ENCODE data around the gene CCDC183. TPM values are rescaled to one million over a fixed set of nuclear protein-coding genes. Genes with fewer than 3 reads are reported as not detected.

CCDC183 gene
- total RNA-seq, 4 donors from 2014 or later, result 1.4 to 3.4 (median 2.0) TPM; not detected in 1

DNA sequence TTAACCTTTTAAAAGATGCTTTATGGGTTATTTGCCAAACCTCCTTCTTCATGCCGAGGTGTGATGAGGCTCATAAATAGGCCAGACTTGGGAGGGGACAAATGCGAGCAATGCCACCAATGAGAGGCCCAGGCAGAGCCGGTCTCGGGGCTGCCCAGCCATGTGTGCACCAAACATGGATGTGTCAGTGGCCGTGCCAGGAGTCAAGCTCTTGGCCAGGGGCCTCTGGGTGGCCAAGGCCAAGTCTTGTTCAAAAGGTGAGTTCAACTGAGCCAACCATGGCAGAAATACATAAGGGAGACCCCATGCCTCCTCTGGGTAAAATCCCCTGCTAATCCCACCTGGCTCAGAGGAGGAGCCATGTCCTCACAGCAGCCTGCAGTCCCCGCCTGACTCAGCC, 20.9 kb upstream of the CCDC183 start:
- H3K27me3 ChIP-seq, result no peaks in the 10 kb centered on the region
- no peak overlapping the region for H3K27ac ChIP-seq
- H3K4me3 ChIP-seq, result no peak overlapping the region
- WGBS, 2 donors (ENCODE audit: low coverage in 1 of 2), result 43 to 80% methylated on average over 1 of the region's 6 CpGs
- no peaks in the 10 kb centered on the region for H3K36me3 ChIP-seq
- no peaks in the 10 kb centered on the region for H3K4me1 ChIP-seq
- TF ChIP-seq EP300 (IDR thresholded peaks at IDR 0.05), result no peak
- no peak for TF ChIP-seq POLR2A (IDR thresholded peaks at IDR 0.05)
- TF ChIP-seq, protein P1, sequence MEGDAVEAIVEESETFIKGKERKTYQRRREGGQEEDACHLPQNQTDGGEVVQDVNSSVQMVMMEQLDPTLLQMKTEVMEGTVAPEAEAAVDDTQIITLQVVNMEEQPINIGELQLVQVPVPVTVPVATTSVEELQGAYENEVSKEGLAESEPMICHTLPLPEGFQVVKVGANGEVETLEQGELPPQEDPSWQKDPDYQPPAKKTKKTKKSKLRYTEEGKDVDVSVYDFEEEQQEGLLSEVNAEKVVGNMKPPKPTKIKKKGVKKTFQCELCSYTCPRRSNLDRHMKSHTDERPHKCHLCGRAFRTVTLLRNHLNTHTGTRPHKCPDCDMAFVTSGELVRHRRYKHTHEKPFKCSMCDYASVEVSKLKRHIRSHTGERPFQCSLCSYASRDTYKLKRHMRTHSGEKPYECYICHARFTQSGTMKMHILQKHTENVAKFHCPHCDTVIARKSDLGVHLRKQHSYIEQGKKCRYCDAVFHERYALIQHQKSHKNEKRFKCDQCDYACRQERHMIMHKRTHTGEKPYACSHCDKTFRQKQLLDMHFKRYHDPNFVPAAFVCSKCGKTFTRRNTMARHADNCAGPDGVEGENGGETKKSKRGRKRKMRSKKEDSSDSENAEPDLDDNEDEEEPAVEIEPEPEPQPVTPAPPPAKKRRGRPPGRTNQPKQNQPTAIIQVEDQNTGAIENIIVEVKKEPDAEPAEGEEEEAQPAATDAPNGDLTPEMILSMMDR (IDR thresholded peaks at IDR 0.05), result no peak
- no peak for TF ChIP-seq POLR2AphosphoS5 (IDR thresholded peaks at IDR 0.05)
- ATAC-seq, result no peak
- peaks cover 0 to 3% (median 0%) of the 10 kb centered on the region in 3 donors for H3K9me3 ChIP-seq

DNA sequence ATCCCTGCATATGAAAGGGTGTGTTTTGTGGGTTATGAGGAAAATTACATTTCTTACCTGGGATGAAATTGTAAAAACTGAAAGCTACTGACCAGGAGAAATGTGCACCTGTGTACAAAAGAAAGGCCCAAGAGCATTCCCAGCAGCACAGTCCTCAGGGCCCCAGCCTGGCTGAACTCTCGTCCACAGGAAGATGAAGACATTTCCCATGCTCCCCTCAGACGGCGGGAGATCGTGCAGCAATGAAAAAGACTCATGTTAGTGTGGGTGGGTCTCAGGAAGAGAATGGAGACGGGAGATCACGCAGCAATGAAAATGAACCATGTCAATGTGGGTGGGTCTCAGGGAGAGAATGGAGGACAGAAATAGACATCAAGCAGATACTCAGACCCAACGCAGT, 19.2 kb upstream of the CCDC183 start:
- Histone ChIP-seq H3K27ac (no peak overlapping the region), H3K4me3 (no peak overlapping the region), H3K36me3 (no peaks in the 10 kb centered on the region), H3K9me3 (peaks cover 0 to 3% (median 0%) of the 10 kb centered on the region in 3 donors), H3K27me3 (no peaks in the 10 kb centered on the region), H3K4me1 (no peaks in the 10 kb centered on the region)
- no peak for ATAC-seq
- TF ChIP-seq EP300 (IDR thresholded peaks at IDR 0.05), result no peak
- no peak for TF ChIP-seq POLR2A (IDR thresholded peaks at IDR 0.05)
- TF ChIP-seq POLR2AphosphoS5 (IDR thresholded peaks at IDR 0.05), result no peak
- TF ChIP-seq, protein P1 (IDR thresholded peaks at IDR 0.05), result no peak
- 31 to 59% methylated on average over 3 to 7 of the region's 7 CpGs for WGBS, 2 donors (ENCODE audit: low coverage in 1 of 2)

DNA sequence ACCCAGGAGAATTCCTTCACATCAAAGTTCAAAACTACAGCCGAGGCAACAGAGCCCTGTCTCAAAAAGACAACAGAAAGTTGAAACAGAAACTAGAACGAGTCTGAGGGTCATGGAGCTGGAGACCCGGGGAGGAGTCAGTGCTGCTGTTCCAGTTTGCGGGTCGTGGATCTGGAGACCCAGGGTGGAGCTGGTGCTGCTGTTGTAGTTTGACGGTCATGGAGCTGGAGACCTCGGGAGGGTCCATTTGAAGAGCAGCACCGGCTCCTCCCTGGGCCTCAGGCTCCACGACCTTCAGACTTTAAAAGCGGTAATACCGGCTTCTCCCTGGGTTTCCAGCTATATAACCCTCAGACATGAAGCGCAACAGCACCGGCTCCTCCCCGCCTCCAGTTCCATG, 18.8 kb upstream of the CCDC183 start:
- H3K27ac ChIP-seq, result no peak overlapping the region
- H3K4me1 ChIP-seq, result no peaks in the 10 kb centered on the region
- peaks cover 0 to 3% (median 0%) of the 10 kb centered on the region in 3 donors for H3K9me3 ChIP-seq
- 66 to 84% methylated on average over 10 to 14 of the region's 14 CpGs for WGBS, 2 donors (ENCODE audit: low coverage in 1 of 2)
- ATAC-seq, result no peak
- no peak overlapping the region for H3K4me3 ChIP-seq
- TF ChIP-seq, protein P1 (IDR thresholded peaks at IDR 0.05), result no peak
- no peak for TF ChIP-seq EP300 (IDR thresholded peaks at IDR 0.05)
- TF ChIP-seq POLR2A (IDR thresholded peaks at IDR 0.05), result no peak
- TF ChIP-seq POLR2AphosphoS5 (IDR thresholded peaks at IDR 0.05), result no peak
- no peaks in the 10 kb centered on the region for H3K27me3 ChIP-seq
- H3K36me3 ChIP-seq, result no peaks in the 10 kb centered on the region

DNA sequence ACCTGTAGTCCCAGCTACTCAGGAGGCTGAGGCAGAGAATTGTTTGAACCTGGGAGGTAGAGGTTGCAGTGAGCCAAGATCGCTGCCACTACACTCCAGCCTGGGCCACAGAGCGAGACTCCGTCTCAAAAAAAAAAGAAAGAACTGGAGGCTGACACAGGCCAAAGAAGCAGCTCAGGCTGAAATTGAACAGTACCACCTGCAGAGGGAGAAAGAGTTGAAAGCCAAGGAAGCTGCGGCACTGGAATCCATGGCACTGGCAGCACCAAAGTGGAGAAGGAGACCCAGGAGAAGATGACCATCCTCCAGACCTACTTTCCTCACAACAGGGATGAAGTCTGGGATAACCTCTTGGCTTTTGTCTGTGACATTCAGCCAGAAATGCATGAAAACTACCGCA, 16.3 kb upstream of the CCDC183 start:
- no peaks in the 10 kb centered on the region for H3K27me3 ChIP-seq
- no peaks in the 10 kb centered on the region for H3K36me3 ChIP-seq
- H3K9me3 ChIP-seq, result no peaks in the 10 kb centered on the region
- no peak for ATAC-seq
- TF ChIP-seq POLR2A (IDR thresholded peaks at IDR 0.05) (no peak), POLR2AphosphoS5 (IDR thresholded peaks at IDR 0.05) (no peak), EP300 (IDR thresholded peaks at IDR 0.05) (no peak)
- H3K4me3 ChIP-seq, result no peak overlapping the region
- no peak overlapping the region for H3K27ac ChIP-seq
- WGBS, 2 donors (ENCODE audit: low coverage in 1 of 2), result 50 to 79% methylated on average over 2 to 5 of the region's 5 CpGs
- no peaks in the 10 kb centered on the region for H3K4me1 ChIP-seq

DNA sequence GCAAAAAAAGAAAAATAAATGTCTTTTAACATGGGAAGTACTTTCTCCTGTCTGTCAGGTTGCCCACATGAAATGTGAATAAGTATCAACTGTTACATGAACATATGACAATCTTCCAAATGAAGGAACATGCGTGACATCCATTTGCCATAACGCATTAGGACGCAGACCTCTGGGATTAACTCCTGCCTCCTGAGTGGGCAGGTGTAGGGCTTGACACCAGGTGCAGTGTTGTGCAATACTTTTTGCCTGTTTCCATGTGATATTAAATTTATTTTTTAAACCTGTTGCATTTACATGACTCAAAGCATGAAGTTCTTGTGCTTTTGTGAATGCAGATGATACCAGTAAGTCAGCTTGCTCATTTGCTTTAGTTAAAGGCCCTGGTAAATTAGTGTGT, 13.7 kb upstream of the CCDC183 start:
- H3K4me3 ChIP-seq, result no peak overlapping the region
- H3K27ac ChIP-seq, result no peak overlapping the region
- TF ChIP-seq POLR2AphosphoS5 (IDR thresholded peaks at IDR 0.05) (no peak), POLR2A (IDR thresholded peaks at IDR 0.05) (no peak), EP300 (IDR thresholded peaks at IDR 0.05) (no peak)
- TF ChIP-seq, protein P1 (IDR thresholded peaks at IDR 0.05), result no peak
- WGBS, 2 donors (ENCODE audit: low coverage in 1 of 2), result 93 to 97% methylated on average over 3 of the region's 3 CpGs
- H3K27me3 ChIP-seq, result no peaks in the 10 kb centered on the region
- peaks cover 0 to 2% (median 0%) of the 10 kb centered on the region in 3 donors for H3K4me1 ChIP-seq
- H3K9me3 ChIP-seq, result no peaks in the 10 kb centered on the region
- ATAC-seq, result no peak
- no peaks in the 10 kb centered on the region for H3K36me3 ChIP-seq

Data from gastroesophageal sphincter (tissue), 4 donors.